ENCODE data around the gene LMO1.

LMO1 gene

GRCh38 chr11:8225589-8226036 is 38.1 kb downstream of the LMO1 start:
- DNase-seq (ENCODE audit: low spot score): peak; percentile 60

- DNase-seq (ENCODE audit: low spot score): no peak
Measured at GRCh38 chr11:8224711-8225110, 39.0 kb downstream of the LMO1 start.

GRCh38 chr11:8224161-8224591 is 39.5 kb downstream of the LMO1 start:
- no peak for DNase-seq (ENCODE audit: low spot score)

GRCh38 chr11:8223513-8223900 is 40.2 kb downstream of the LMO1 start:
- no peak for DNase-seq (ENCODE audit: low spot score)

- no peak for DNase-seq (ENCODE audit: low spot score)
Measured at GRCh38 chr11:8222820-8223512, 40.7 kb downstream of the LMO1 start.

- DNase-seq (ENCODE audit: low spot score): no peak
Measured at GRCh38 chr11:8221917-8222495, 41.7 kb downstream of the LMO1 start.

GRCh38 chr11:8221046-8221723 is 42.5 kb downstream of the LMO1 start:
- no peak for DNase-seq (ENCODE audit: low spot score)

- no peak for DNase-seq (ENCODE audit: low spot score)
Measured at GRCh38 chr11:8220261-8221045, 43.2 kb downstream of the LMO1 start.

GRCh38 chr11:8219257-8220021 is 44.2 kb downstream of the LMO1 start:
- DNase-seq (ENCODE audit: low spot score): no peak

GRCh38 chr11:8218840-8219239 is 44.8 kb downstream of the LMO1 start:
- DNase-seq (ENCODE audit: low spot score): no peak

- DNase-seq (ENCODE audit: low spot score): no peak
Measured at GRCh38 chr11:8218409-8218808, 45.3 kb downstream of the LMO1 start.

- DNase-seq (ENCODE audit: low spot score): no peak
Measured at GRCh38 chr11:8217926-8218325, 45.8 kb downstream of the LMO1 start.

GRCh38 chr11:8217136-8217535 is 46.5 kb downstream of the LMO1 start:
- no peak for DNase-seq (ENCODE audit: low spot score)

- DNase-seq (ENCODE audit: low spot score): no peak
Measured at GRCh38 chr11:8213376-8213775, 50.3 kb downstream of the LMO1 start.

- DNase-seq (ENCODE audit: low spot score): no peak
Measured at GRCh38 chr11:8209208-8209807, 54.4 kb downstream of the LMO1 start.

GRCh38 chr11:8207080-8208000 is 56.3 kb downstream of the LMO1 start:
- DNase-seq (ENCODE audit: low spot score): no peak

GRCh38 chr11:8206251-8207079 is 57.2 kb downstream of the LMO1 start:
- peak; percentile 86 for DNase-seq (ENCODE audit: low spot score)

- no peak for DNase-seq (ENCODE audit: low spot score)
Measured at GRCh38 chr11:8205566-8205965, 58.1 kb downstream of the LMO1 start.

GRCh38 chr11:8204596-8204995 is 59.1 kb downstream of the LMO1 start:
- no peak for DNase-seq (ENCODE audit: low spot score)
